HepG2 (cell line): ENCODE results near the gene KDM3B. TPM values are rescaled to one million over a fixed set of nuclear protein-coding genes. Genes with fewer than 3 reads are reported as not detected.

Experiments used
- ARNT ChIP-seq: fragments of 450-650 bp; IDR thresholded peaks from 2 replicates; pipeline ENCODE4 v1.6.1; 2017
- CCAR2 ChIP-seq: fragments of 200-400 bp; formaldehyde crosslinking; optimal IDR thresholded peaks from 2 replicates; pipeline ENCODE3; 2018; ENCODE audit warnings: low read depth, mild to moderate bottlenecking, low read length, moderate library complexity
- KLF9 ChIP-seq: IDR thresholded peaks from 2 replicates; pipeline ENCODE4 v1.6.1; 2016; ENCODE audit warnings: low read depth
- MBD4 ChIP-seq: IDR thresholded peaks from 2 replicates; pipeline ENCODE4 v1.6.1; 2012; ENCODE audit warnings: low read length, inconsistent platforms, borderline replicate concordance
- NR2F2 ChIP-seq: IDR thresholded peaks from 2 replicates; pipeline ENCODE4 v1.6.1; 2012; ENCODE audit warnings: low read depth, inconsistent platforms, borderline replicate concordance
- RFX1 ChIP-seq: fragments of 450-650 bp; IDR thresholded peaks from 2 replicates; pipeline ENCODE4 v1.6.1; 2017
- THAP11 ChIP-seq: IDR thresholded peaks from 2 replicates; pipeline ENCODE4 v1.6.1; 2016; ENCODE audit warnings: missing biosample characterization, missing genetic modification reagents
- YEATS4 ChIP-seq: sonication (generic); formaldehyde crosslinking; IDR thresholded peaks from 2 replicates; pipeline ENCODE4 v1.4.0; 2020; ENCODE audit warnings: missing genetic modification reagents, borderline replicate concordance
- ZNF10 ChIP-seq: sonication (generic); formaldehyde crosslinking; IDR thresholded peaks from 2 replicates; pipeline ENCODE4 v1.4.0; 2020; ENCODE audit warnings: mild to moderate bottlenecking, low read depth, missing genetic modification reagents, borderline replicate concordance
- ZNF160 ChIP-seq: sonication (generic); formaldehyde crosslinking; IDR thresholded peaks from 2 replicates; pipeline ENCODE4 v1.8.0; 2022; ENCODE audit warnings: mild to moderate bottlenecking, inconsistent platforms, missing genetic modification reagents
- ZNF329 ChIP-seq: sonication (generic); formaldehyde crosslinking; IDR thresholded peaks from 2 replicates; pipeline ENCODE4 v1.9.0; 2021; ENCODE audit warnings: low read depth, mild to moderate bottlenecking, missing genetic modification reagents
- ZNF484 ChIP-seq: sonication (generic); formaldehyde crosslinking; IDR thresholded peaks from 2 replicates; pipeline ENCODE4 v1.5.1; 2020; ENCODE audit warnings: mild to moderate bottlenecking, low read depth, missing genetic modification reagents, borderline replicate concordance
- ZNF569 ChIP-seq: sonication (generic); formaldehyde crosslinking; IDR thresholded peaks from 2 replicates; pipeline ENCODE4 v1.5.0; 2020; ENCODE audit warnings: mild to moderate bottlenecking, missing genetic modification reagents, moderate library complexity, borderline replicate concordance
- ZNF605 ChIP-seq: sonication (generic); formaldehyde crosslinking; IDR thresholded peaks from 2 replicates; pipeline ENCODE4 v1.8.0; 2022; ENCODE audit warnings: mild to moderate bottlenecking, missing genetic modification reagents
- ZNF619 ChIP-seq: sonication (generic); formaldehyde crosslinking; IDR thresholded peaks from 2 replicates; pipeline ENCODE4 v1.4.0; 2020; ENCODE audit warnings: mild to moderate bottlenecking, missing genetic modification reagents
- ZNF7 ChIP-seq: IDR thresholded peaks from 2 replicates; pipeline ENCODE4 v1.6.1; 2016; ENCODE audit warnings: missing biosample characterization, missing genetic modification reagents
- ZNF747 ChIP-seq: sonication (generic); formaldehyde crosslinking; IDR thresholded peaks from 2 replicates; pipeline ENCODE4 v1.8.1; 2023; ENCODE audit warnings: missing genetic modification reagents, mild to moderate bottlenecking, borderline replicate concordance
- ZNF75D ChIP-seq: sonication (generic); formaldehyde crosslinking; IDR thresholded peaks from 2 replicates; pipeline ENCODE4 v1.8.1; 2023; ENCODE audit warnings: missing genetic modification reagents, mild to moderate bottlenecking, borderline replicate concordance
- ZSCAN21 ChIP-seq: sonication (generic); formaldehyde crosslinking; IDR thresholded peaks from 2 replicates; pipeline ENCODE4 v1.8.0; 2022; ENCODE audit warnings: mild to moderate bottlenecking, missing genetic modification reagents, moderate library complexity, borderline replicate concordance
- polyA plus RNA-seq, 8 experiments: library from polyadenylated mRNA; depleted of rRNA in 3 of 8; stranded (reverse) in 7 of 8; unstranded in 1 of 8; fragments of >200 nt; fragmentation: Illumina TruSeq in 4 of 8; extraction: Trizol in 4 of 8; gene quantifications; 2 replicates each; pipeline versions ENCODE4 v1.2.1 to v1.2.3, GENCODE V29; 2011 to 2016; ENCODE audit warnings: low read depth in 4 of 8, missing spikeins in 1 of 8, mixed read lengths in 1 of 8; ENCODE audit not compliant: insufficient read depth in 1 of 8
- total RNA-seq, 5 experiments: library from RNA; depleted of rRNA; stranded (reverse); fragments of >200 nt; fragmentation: Illumina TruSeq; extraction: Trizol; gene quantifications; 2 replicates each; pipeline ENCODE4 v1.2.3, GENCODE V29; 2016; ENCODE audit warnings: low read depth in 1 of 5
- TF ChIP-seq, protein P1 (sequence below): sonication (generic); formaldehyde crosslinking; IDR thresholded peaks from 2 replicates; pipeline ENCODE4 v1.5.1; 2020; ENCODE audit warnings: mild to moderate bottlenecking, missing genetic modification reagents, borderline replicate concordance
- TF ChIP-seq, protein P2 (sequence below): sonication (generic); formaldehyde crosslinking; IDR thresholded peaks from 2 replicates; pipeline ENCODE4 v1.5.1; 2020; ENCODE audit warnings: mild to moderate bottlenecking, missing genetic modification reagents, moderate library complexity
- TF ChIP-seq, protein P3 (sequence below): sonication (generic); formaldehyde crosslinking; IDR thresholded peaks from 2 replicates; pipeline ENCODE4 v1.4.0; 2020; ENCODE audit warnings: missing genetic modification reagents
- TF ChIP-seq, protein P4 (sequence below): sonication (generic); formaldehyde crosslinking; IDR thresholded peaks from 2 replicates; pipeline ENCODE4 v1.4.0; 2020; ENCODE audit warnings: missing genetic modification reagents

KDM3B gene
- total and polyA plus RNA-seq, 2 of the 13 experiments (the other 11 are each of a cell fraction or from before 2014, with no cell fraction given) = 19.7 to 34.3 TPM

DNA sequence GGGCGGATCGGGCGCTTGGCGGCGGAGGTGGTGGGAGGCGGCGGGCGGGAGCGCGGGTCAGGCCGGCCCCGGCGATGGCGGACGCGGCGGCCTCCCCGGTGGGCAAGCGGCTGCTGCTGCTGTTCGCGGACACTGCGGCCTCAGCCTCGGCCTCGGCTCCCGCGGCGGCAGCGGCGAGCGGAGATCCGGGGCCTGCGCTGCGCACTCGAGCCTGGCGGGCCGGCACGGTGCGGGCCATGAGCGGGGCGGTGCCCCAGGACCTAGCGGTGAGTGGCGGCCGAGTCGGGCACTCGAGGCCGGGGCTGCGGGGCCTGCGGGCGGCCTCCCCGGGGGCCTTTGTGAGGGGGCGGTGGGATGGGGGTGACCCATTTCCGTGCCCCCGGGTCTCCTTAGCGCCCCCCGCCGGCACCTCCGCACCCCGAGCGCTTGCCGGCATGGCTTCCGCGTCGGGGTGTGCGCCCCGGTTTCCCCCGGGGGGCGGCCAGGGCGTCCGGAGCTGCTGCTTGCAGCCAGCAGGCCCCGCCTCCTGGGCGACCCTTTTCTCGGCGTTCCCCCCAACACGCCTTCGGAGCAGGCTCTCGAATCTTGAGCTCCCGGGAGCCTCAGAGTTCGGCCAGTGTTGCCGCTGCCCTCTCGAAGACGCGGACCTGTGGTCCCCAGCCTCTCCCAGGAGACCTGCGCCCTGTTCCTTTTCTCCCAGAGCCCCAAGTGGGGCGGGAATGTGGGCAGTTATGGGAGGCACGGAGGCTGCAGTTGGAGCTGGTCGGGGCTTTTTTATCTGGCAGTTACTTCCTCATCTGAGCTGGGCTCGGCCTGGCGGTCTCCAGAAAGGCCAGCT is 456 bp downstream of the KDM3B start (continued):
- TF ChIP-seq ZNF747 (CRISPR knock-in tag) (no peak), YEATS4 (CRISPR knock-in tag) (peak; percentile 42), ZNF619 (no peak), RFX1 (no peak), KLF9 (CRISPR knock-in tag) (0 out of 2 replicates have a peak, but pooled peaks have one; percentile 13), ZNF10 (CRISPR knock-in tag) (no peak), ZNF329 (no peak), ZNF7 (CRISPR knock-in tag) (no peak), THAP11 (CRISPR knock-in tag) (0 out of 2 replicates have a peak, but pooled peaks have one; percentile 18), ZNF569 (no peak), ARNT (no peak), MBD4 (no peak), ZSCAN21 (0 out of 2 replicates have a peak, but pooled peaks have one; percentile 28), ZNF160 (no peak), ZNF605 (CRISPR knock-in tag) (0 out of 2 replicates have a peak, but pooled peaks have one; percentile 51), ZNF75D (no peak), CCAR2 (no peak), NR2F2 (no peak), ZNF484 (CRISPR knock-in tag) (no peak)
- TF ChIP-seq, protein P1, sequence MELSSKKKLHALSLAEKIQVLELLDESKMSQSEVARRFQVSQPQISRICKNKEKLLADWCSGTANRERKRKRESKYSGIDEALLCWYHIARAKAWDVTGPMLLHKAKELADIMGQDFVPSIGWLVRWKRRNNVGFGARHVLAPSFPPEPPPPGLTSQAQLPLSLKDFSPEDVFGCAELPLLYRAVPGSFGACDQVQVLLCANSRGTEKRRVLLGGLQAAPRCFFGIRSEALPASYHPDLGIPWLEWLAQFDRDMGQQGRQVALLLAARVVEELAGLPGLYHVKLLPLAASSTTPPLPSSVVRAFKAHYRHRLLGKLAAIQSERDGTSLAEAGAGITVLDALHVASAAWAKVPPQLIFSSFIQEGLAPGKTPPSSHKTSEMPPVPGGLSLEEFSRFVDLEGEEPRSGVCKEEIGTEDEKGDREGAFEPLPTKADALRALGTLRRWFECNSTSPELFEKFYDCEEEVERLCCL (CRISPR knock-in tag) = no peak
- TF ChIP-seq, protein P2, sequence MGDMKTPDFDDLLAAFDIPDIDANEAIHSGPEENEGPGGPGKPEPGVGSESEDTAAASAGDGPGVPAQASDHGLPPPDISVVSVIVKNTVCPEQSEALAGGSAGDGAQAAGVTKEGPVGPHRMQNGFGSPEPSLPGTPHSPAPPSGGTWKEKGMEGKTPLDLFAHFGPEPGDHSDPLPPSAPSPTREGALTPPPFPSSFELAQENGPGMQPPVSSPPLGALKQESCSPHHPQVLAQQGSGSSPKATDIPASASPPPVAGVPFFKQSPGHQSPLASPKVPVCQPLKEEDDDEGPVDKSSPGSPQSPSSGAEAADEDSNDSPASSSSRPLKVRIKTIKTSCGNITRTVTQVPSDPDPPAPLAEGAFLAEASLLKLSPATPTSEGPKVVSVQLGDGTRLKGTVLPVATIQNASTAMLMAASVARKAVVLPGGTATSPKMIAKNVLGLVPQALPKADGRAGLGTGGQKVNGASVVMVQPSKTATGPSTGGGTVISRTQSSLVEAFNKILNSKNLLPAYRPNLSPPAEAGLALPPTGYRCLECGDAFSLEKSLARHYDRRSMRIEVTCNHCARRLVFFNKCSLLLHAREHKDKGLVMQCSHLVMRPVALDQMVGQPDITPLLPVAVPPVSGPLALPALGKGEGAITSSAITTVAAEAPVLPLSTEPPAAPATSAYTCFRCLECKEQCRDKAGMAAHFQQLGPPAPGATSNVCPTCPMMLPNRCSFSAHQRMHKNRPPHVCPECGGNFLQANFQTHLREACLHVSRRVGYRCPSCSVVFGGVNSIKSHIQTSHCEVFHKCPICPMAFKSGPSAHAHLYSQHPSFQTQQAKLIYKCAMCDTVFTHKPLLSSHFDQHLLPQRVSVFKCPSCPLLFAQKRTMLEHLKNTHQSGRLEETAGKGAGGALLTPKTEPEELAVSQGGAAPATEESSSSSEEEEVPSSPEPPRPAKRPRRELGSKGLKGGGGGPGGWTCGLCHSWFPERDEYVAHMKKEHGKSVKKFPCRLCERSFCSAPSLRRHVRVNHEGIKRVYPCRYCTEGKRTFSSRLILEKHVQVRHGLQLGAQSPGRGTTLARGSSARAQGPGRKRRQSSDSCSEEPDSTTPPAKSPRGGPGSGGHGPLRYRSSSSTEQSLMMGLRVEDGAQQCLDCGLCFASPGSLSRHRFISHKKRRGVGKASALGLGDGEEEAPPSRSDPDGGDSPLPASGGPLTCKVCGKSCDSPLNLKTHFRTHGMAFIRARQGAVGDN (CRISPR knock-in tag) = peak; percentile 56
- TF ChIP-seq, protein P3, sequence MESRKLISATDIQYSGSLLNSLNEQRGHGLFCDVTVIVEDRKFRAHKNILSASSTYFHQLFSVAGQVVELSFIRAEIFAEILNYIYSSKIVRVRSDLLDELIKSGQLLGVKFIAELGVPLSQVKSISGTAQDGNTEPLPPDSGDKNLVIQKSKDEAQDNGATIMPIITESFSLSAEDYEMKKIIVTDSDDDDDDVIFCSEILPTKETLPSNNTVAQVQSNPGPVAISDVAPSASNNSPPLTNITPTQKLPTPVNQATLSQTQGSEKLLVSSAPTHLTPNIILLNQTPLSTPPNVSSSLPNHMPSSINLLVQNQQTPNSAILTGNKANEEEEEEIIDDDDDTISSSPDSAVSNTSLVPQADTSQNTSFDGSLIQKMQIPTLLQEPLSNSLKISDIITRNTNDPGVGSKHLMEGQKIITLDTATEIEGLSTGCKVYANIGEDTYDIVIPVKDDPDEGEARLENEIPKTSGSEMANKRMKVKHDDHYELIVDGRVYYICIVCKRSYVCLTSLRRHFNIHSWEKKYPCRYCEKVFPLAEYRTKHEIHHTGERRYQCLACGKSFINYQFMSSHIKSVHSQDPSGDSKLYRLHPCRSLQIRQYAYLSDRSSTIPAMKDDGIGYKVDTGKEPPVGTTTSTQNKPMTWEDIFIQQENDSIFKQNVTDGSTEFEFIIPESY = no peak
- TF ChIP-seq, protein P4, sequence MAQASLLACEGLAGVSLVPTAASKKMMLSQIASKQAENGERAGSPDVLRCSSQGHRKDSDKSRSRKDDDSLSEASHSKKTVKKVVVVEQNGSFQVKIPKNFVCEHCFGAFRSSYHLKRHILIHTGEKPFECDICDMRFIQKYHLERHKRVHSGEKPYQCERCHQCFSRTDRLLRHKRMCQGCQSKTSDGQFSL (CRISPR knock-in tag) = peak; percentile 72; the same call in 1 of the 2 replicates
